CD4-positive, alpha-beta T cell treated with Interleukin-10 for 1 hour (primary cell): ENCODE data around the gene TPSB2.
"Not testable (repeated sequence)": the region's sequence is repeated elsewhere in the genome, so short reads cannot be mapped to it uniquely, and the experiment has no call there.

Experiments used
- DNase-seq: peaks from one replicate; pipeline ENCODE4 v3.0.0-alpha.2; 2020

TPSB2 gene

GRCh38 chr16:1199347-1200013 is 30.5 kb downstream of the TPSB2 start:
- no peak for DNase-seq

GRCh38 chr16:1198671-1199346 is 31.2 kb downstream of the TPSB2 start:
- not testable (repeated sequence) for DNase-seq

GRCh38 chr16:1198194-1198593 is 31.8 kb downstream of the TPSB2 start:
- no peak for DNase-seq

GRCh38 chr16:1197237-1197866 is 32.6 kb downstream of the TPSB2 start:
- no peak for DNase-seq

GRCh38 chr16:1196494-1196893 is 33.5 kb downstream of the TPSB2 start:
- DNase-seq, result no peak

GRCh38 chr16:1195393-1195666 is 34.7 kb downstream of the TPSB2 start:
- DNase-seq, result no peak

GRCh38 chr16:1194665-1195392 is 35.2 kb downstream of the TPSB2 start:
- DNase-seq, result no peak

GRCh38 chr16:1193825-1194581 is 36.0 kb downstream of the TPSB2 start:
- no peak for DNase-seq

GRCh38 chr16:1193143-1193824 is 36.7 kb downstream of the TPSB2 start:
- no peak for DNase-seq

GRCh38 chr16:1192384-1193073 is 37.5 kb downstream of the TPSB2 start:
- DNase-seq, result no peak

GRCh38 chr16:1190789-1191188 is 39.2 kb downstream of the TPSB2 start:
- DNase-seq, result not testable (repeated sequence)

- no peak for DNase-seq
These were observed 40.5 kb downstream of the TPSB2 start for GRCh38 chr16:1189455-1189854.

- peak; percentile 34 for DNase-seq
These were observed 41.4 kb downstream of the TPSB2 start for GRCh38 chr16:1188432-1189189.

- not testable (repeated sequence) for DNase-seq
These were observed 44.4 kb downstream of the TPSB2 start for GRCh38 chr16:1185460-1186207.

GRCh38 chr16:1184980-1185379 is 45.0 kb downstream of the TPSB2 start:
- DNase-seq, result no peak

- DNase-seq, result no peak
These were observed 45.7 kb downstream of the TPSB2 start for GRCh38 chr16:1184156-1184868.

GRCh38 chr16:1182950-1183907 is 46.8 kb downstream of the TPSB2 start:
- no peak for DNase-seq

- no peak for DNase-seq
These were observed 47.7 kb downstream of the TPSB2 start for GRCh38 chr16:1182316-1182671.
